Vagina (tissue), 2 donors: ENCODE results near the gene FGGY.

Experiments used
- POLR2A ChIP-seq, 2 donors: fragments of 450-650 bp; IDR thresholded peaks; one replicate each; pipeline ENCODE4 v1.6.1; 2017; ENCODE audit warnings: antibody characterized with exemption in 2 of 2, mild to moderate bottlenecking in 2 of 2, moderate library complexity in 2 of 2
- TF ChIP-seq, protein P1 (sequence below), 3 experiments: fragments of 450-650 bp in 2 of 3; fragments of 200-600 bp in 1 of 3; sonication (generic) in 1 of 3; IDR thresholded peaks; one replicate each; pipeline ENCODE4 v1.5.1; 2017 to 2019; ENCODE audit warnings: antibody characterized with exemption in 3 of 3, mild to moderate bottlenecking in 2 of 3, moderate library complexity in 2 of 3

DNA sequence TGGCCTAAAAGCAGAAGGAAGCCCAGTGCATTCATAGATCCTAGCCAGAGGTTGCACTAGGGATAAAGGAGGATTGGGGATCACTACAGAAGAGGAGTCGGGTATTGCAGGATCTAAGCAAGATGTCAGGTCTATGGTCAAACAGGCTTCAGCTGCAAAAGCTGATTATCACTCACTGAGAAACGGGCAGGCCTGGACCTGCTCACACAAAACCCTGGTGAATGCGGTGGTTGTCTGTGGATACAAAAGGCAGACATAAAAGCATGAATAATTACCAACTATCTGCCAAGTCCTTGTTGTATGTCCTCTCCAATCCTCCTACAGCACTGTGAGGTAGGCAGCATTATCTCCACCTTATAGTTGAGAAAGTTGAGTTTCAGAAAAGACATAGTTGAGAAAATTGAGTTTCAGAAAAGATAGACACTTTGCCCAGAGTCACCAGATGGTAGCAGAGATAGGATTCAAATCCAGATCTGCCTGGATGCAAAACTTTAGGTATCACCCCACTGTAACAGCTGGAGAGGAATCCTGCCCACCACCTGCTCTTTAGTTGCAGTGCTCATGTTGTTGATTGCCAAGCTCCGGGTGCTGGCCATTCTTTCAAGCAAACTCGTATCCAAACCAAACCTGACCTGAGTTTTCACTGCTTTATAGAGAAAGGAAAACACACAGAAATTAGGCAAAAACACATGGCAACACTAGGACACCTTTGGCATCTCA lies 468.3 kb downstream of the FGGY start:
- TF ChIP-seq, protein P1, sequence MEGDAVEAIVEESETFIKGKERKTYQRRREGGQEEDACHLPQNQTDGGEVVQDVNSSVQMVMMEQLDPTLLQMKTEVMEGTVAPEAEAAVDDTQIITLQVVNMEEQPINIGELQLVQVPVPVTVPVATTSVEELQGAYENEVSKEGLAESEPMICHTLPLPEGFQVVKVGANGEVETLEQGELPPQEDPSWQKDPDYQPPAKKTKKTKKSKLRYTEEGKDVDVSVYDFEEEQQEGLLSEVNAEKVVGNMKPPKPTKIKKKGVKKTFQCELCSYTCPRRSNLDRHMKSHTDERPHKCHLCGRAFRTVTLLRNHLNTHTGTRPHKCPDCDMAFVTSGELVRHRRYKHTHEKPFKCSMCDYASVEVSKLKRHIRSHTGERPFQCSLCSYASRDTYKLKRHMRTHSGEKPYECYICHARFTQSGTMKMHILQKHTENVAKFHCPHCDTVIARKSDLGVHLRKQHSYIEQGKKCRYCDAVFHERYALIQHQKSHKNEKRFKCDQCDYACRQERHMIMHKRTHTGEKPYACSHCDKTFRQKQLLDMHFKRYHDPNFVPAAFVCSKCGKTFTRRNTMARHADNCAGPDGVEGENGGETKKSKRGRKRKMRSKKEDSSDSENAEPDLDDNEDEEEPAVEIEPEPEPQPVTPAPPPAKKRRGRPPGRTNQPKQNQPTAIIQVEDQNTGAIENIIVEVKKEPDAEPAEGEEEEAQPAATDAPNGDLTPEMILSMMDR (IDR thresholded peaks at IDR 0.05): no peak
- no peak for TF ChIP-seq POLR2A (IDR thresholded peaks at IDR 0.05)
